Caco-2 (cell line): ENCODE results near the gene NUP58. TPM values are rescaled to one million over a fixed set of nuclear protein-coding genes. Genes with fewer than 3 reads are reported as not detected.

ENCODE experiments used
- BruUV-seq: library from RNA; stranded (reverse); fragments of 400-500 nt; replicated peaks from 2 replicates; lab custom pipeline; 2021; lab: Mats Ljungman, UMichigan
- CTCF ChIA-PET: fragments of 300-600 bp; sonication (Branson Sonifier 250); formaldehyde crosslinking; loops from one replicate; lab custom pipeline; 2022; ENCODE audit warnings: antibody characterized with exemption; lab: Charles Lee
- POLR2A ChIA-PET: fragments of 300-600 bp; sonication (Branson Sonifier 250); formaldehyde crosslinking; loops from one replicate; lab custom pipeline; 2022; ENCODE audit warnings: antibody characterized with exemption; lab: Charles Lee
- DNase-seq, 2 experiments: peaks; one replicate each; pipeline versions ENCODE4 v3.0.0 to v3.0.0-alpha.2; 2020 to 2022
- H3K27me3 ChIP-seq: replicated peaks from 2 replicates; pipeline ENCODE4 v1.6.0; 2011; ENCODE audit warnings: low read length; ENCODE audit not compliant: control insufficient read depth, insufficient read depth
- H3K36me3 ChIP-seq: 2 replicates; pipeline ENCODE4 v1.5.1; 2011; ENCODE audit warnings: low read length; ENCODE audit not compliant: control insufficient read depth, insufficient read depth
- H3K4me1 ChIP-seq: fragments of 250-450 bp; sonication (Bioruptor Pico); 2 replicates; pipeline ENCODE4 v1.5.1; 2020; ENCODE audit warnings: mild to moderate bottlenecking
- H3K4me3 ChIP-seq: 2 replicates; pipeline ENCODE4 v1.5.1; 2011; ENCODE audit warnings: low read depth, mild to moderate bottlenecking, control low read depth, low read length
- H3K9me3 ChIP-seq: fragments of 250-450 bp; sonication (Bioruptor Pico); 2 replicates; pipeline ENCODE4 v1.5.1; 2020; ENCODE audit warnings: mild to moderate bottlenecking, moderate library complexity
- H3K27ac Mint-ChIP-seq: one replicate; pipeline ENCODE4 v1.8.0; 2022; ENCODE audit warnings: mixed read lengths; ENCODE audit not compliant: unreplicated experiment
- H3K27me3 Mint-ChIP-seq: one replicate; pipeline ENCODE4 v1.8.0; 2022; ENCODE audit warnings: mixed read lengths; ENCODE audit not compliant: insufficient read depth, unreplicated experiment
- H3K36me3 Mint-ChIP-seq: one replicate; pipeline ENCODE4 v1.8.0; 2022; ENCODE audit warnings: mild to moderate bottlenecking, mixed read lengths; ENCODE audit not compliant: insufficient read depth, unreplicated experiment
- H3K4me1 Mint-ChIP-seq: one replicate; pipeline ENCODE4 v1.8.0; 2022; ENCODE audit warnings: low read depth, mixed read lengths; ENCODE audit not compliant: unreplicated experiment
- H3K4me3 Mint-ChIP-seq: one replicate; pipeline ENCODE4 v1.8.0; 2022; ENCODE audit warnings: mild to moderate bottlenecking, moderate library complexity, mixed read lengths; ENCODE audit not compliant: unreplicated experiment
- H3K9me3 Mint-ChIP-seq: one replicate; pipeline ENCODE4 v1.8.0; 2022; ENCODE audit warnings: mixed read lengths; ENCODE audit not compliant: unreplicated experiment
- intact Hi-C: fragments of 100-400 bp; cut with micrococcal nuclease; formaldehyde crosslinking; loops from one replicate; pipeline ENCODE4 v1.10.0; 2022; ENCODE audit not compliant: unreplicated experiment
- total RNA-seq: library from RNA; stranded (reverse); gene quantifications from 2 replicates; pipeline ENCODE4 v1.2.3, GENCODE V29; 2022
- TF ChIP-seq, protein P1 (sequence below), 2 experiments: fragments of 200-600 bp in 1 of 2; IDR thresholded peaks; 1 replicate in 1 of 2; 2 replicates in 1 of 2; pipeline versions ENCODE4 v1.5.1 to v1.8.0; 2011 to 2022; ENCODE audit warnings: antibody characterized with exemption in 1 of 2, control low read depth in 1 of 2, inconsistent platforms in 1 of 2, low read depth in 1 of 2, low read length in 1 of 2, mild to moderate bottlenecking in 1 of 2, moderate library complexity in 1 of 2; ENCODE audit not compliant: insufficient read depth in 1 of 2, severe bottlenecking in 1 of 2, unreplicated experiment in 1 of 2

The NUP58 gene
- total RNA-seq, 1 experiment from 2014 or later: 66.4 TPM

DNA sequence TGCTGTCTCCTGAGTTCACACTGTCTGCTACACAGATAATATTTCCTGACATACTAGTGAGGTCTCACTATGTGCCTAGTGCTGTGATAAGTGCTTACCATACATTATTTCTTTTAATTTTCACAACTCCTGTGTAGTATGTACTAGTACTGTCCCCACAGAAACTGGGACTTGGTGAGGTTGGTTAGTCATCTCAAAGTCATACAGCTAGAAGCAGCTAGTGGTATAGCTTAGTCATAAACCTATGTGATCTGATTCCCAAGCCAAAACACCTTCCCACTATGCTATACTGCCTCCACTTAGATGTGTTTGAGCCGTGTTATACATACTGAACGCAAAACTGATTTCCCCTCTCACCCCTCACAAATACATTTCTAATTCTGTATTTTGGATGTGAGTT lies 24.7 kb upstream of the NUP58 start:
- ChIA-PET POLR2A (no interaction called here), CTCF (no interaction called here)
- peaks cover 6% of the 10 kb centered on the region for H3K36me3 Mint-ChIP-seq
- no peak overlapping the region for H3K27ac Mint-ChIP-seq
- H3K4me1 Mint-ChIP-seq: peaks cover 13% of the 10 kb centered on the region
- Histone ChIP-seq H3K4me3 (no peak overlapping the region), H3K9me3 (no peaks in the 10 kb centered on the region), H3K36me3 (no peaks in the 10 kb centered on the region), H3K4me1 (no peaks in the 10 kb centered on the region), H3K27me3 (no peaks in the 10 kb centered on the region)
- TF ChIP-seq, protein P1, sequence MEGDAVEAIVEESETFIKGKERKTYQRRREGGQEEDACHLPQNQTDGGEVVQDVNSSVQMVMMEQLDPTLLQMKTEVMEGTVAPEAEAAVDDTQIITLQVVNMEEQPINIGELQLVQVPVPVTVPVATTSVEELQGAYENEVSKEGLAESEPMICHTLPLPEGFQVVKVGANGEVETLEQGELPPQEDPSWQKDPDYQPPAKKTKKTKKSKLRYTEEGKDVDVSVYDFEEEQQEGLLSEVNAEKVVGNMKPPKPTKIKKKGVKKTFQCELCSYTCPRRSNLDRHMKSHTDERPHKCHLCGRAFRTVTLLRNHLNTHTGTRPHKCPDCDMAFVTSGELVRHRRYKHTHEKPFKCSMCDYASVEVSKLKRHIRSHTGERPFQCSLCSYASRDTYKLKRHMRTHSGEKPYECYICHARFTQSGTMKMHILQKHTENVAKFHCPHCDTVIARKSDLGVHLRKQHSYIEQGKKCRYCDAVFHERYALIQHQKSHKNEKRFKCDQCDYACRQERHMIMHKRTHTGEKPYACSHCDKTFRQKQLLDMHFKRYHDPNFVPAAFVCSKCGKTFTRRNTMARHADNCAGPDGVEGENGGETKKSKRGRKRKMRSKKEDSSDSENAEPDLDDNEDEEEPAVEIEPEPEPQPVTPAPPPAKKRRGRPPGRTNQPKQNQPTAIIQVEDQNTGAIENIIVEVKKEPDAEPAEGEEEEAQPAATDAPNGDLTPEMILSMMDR (IDR thresholded peaks at IDR 0.05; ENCODE audit: insufficient read depth in 1 of 2, low read depth in 1 of 2, low read length in 1 of 2, severe bottlenecking in 1 of 2, unreplicated experiment in 1 of 2): no peak
- no peaks in the 10 kb centered on the region for H3K9me3 Mint-ChIP-seq
- DNase-seq: no peak
- no peak overlapping the region for H3K4me3 Mint-ChIP-seq
- H3K27me3 Mint-ChIP-seq: no peaks in the 10 kb centered on the region
- no TSS peak for BruUV-seq
- intact Hi-C loops: no loop called here

- BruUV-seq: no TSS peak
- H3K27me3 ChIP-seq: no peaks in the 10 kb centered on the region
- intact Hi-C loops: no loop called here
- H3K27ac Mint-ChIP-seq: no peak overlapping the region
- ChIA-PET CTCF (no interaction called here), POLR2A (no interaction called here)
- TF ChIP-seq, protein P1 (IDR thresholded peaks at IDR 0.05; ENCODE audit: insufficient read depth in 1 of 2, low read depth in 1 of 2, low read length in 1 of 2, severe bottlenecking in 1 of 2, unreplicated experiment in 1 of 2): no peak
- no peak overlapping the region for H3K4me3 Mint-ChIP-seq
- H3K4me1 ChIP-seq: no peaks in the 10 kb centered on the region
- no peaks in the 10 kb centered on the region for H3K9me3 Mint-ChIP-seq
- peaks cover 13% of the 10 kb centered on the region for H3K4me1 Mint-ChIP-seq
- H3K9me3 ChIP-seq: no peaks in the 10 kb centered on the region
- DNase-seq: no peak
- H3K36me3 Mint-ChIP-seq: no peaks in the 10 kb centered on the region
- no peaks in the 10 kb centered on the region for H3K27me3 Mint-ChIP-seq
- H3K36me3 ChIP-seq: no peaks in the 10 kb centered on the region
- no peak overlapping the region for H3K4me3 ChIP-seq
Observed at GRCh38 chr13:25280396-25280795, 21.0 kb upstream of the NUP58 start.

DNA sequence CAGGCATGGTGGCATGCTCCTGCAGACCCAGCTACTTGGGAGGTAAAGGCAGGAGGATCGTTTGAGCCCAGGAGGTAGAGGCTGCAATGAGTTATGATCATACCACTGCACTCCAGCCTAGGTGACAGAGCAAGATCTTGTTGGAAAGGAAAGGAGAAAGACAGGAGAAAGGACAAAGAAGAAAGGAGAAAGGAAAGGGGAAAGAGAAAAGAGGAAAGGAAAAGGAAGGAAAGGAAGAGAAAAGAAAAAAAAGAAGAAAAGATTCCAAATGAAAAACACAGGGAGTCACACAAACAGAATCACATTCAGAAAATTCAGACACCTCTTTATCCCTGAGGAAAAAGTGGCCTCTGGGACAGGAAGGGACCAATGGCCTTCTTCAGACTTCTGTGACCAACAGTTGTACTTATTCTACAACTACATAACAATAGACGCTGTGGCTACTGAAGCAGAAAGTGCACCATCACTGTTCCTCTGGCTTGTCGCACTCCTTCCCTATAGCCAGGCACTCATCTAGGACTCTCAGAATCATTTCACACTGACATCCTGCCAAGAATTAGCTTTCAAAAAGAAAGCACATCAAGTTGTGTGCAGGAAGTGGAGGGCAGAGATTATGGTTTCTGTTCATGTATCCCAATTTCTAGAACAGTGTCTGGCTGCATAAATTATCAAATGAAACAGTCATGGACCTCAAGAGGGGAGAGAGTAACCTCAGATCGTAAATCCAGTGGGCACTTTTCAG lies 20.1 kb upstream of the NUP58 start:
- DNase-seq: no peak
- no peaks in the 10 kb centered on the region for H3K9me3 Mint-ChIP-seq
- H3K4me3 ChIP-seq: no peak overlapping the region
- H3K9me3 ChIP-seq: no peaks in the 10 kb centered on the region
- no TSS peak for BruUV-seq
- H3K27me3 ChIP-seq: no peaks in the 10 kb centered on the region
- no peaks in the 10 kb centered on the region for H3K36me3 ChIP-seq
- peaks cover 13% of the 10 kb centered on the region for H3K4me1 Mint-ChIP-seq
- no peak overlapping the region for H3K4me3 Mint-ChIP-seq
- no peaks in the 10 kb centered on the region for H3K36me3 Mint-ChIP-seq
- CTCF ChIA-PET: no interaction called here
- H3K27me3 Mint-ChIP-seq: no peaks in the 10 kb centered on the region
- POLR2A ChIA-PET: no interaction called here
- H3K4me1 ChIP-seq: no peaks in the 10 kb centered on the region
- intact Hi-C loops: no loop called here
- H3K27ac Mint-ChIP-seq: no peak overlapping the region
- TF ChIP-seq, protein P1 (IDR thresholded peaks at IDR 0.05; ENCODE audit: insufficient read depth in 1 of 2, low read depth in 1 of 2, low read length in 1 of 2, severe bottlenecking in 1 of 2, unreplicated experiment in 1 of 2): no peak
